K562 (cell line): ENCODE measurements around the gene SP6.

Experiments used
- CHD2 ChIP-seq: IDR thresholded peaks from 2 replicates; pipeline ENCODE4 v1.6.1; 2011; ENCODE audit warnings: low read depth, low read length
- CTCF ChIP-seq, 3 experiments: IDR thresholded peaks in 2 of 3; conservative IDR thresholded peaks in 1 of 3; 2 replicates each; pipeline ENCODE4 v1.5.1; 2011 to 2012; ENCODE audit warnings: low read length in 3 of 3, mild to moderate bottlenecking in 3 of 3, control low read depth in 2 of 3, improper control_type of control experiment in 1 of 3, inconsistent platforms in 1 of 3, low read depth in 1 of 3, mixed read lengths in 1 of 3, moderate library complexity in 1 of 3; ENCODE audit not compliant: insufficient read depth in 2 of 3
- E2F1 ChIP-seq: sonication (generic); formaldehyde crosslinking; IDR thresholded peaks from 2 replicates; pipeline ENCODE4 v1.8.1; 2023; ENCODE audit warnings: mild to moderate bottlenecking, missing genetic modification reagents, moderate library complexity
- EGR1 ChIP-seq: fragments of 450-650 bp; conservative IDR thresholded peaks from 2 replicates; pipeline ENCODE4 v1.6.1; 2017; ENCODE audit warnings: mild to moderate bottlenecking
- EP300 ChIP-seq: IDR thresholded peaks from 2 replicates; pipeline ENCODE4 v1.6.1; 2012; ENCODE audit warnings: low read length, improper control_type of control experiment
- HDAC8 ChIP-seq: fragments of 450-650 bp; IDR thresholded peaks from 2 replicates; pipeline ENCODE4 v1.6.1; 2016; ENCODE audit warnings: mild to moderate bottlenecking, missing genetic modification characterization, moderate library complexity, missing compliant biosample characterization
- MCM2 ChIP-seq: fragments of 450-650 bp; IDR thresholded peaks from 2 replicates; pipeline ENCODE4 v1.6.1; 2017; ENCODE audit warnings: low read depth, mild to moderate bottlenecking
- MTA2 ChIP-seq: fragments of 450-650 bp; IDR thresholded peaks from 2 replicates; pipeline ENCODE4 v1.6.1; 2016; ENCODE audit warnings: low read depth
- NFIC ChIP-seq: fragments of 450-650 bp; IDR thresholded peaks from 2 replicates; pipeline ENCODE4 v1.6.1; 2017; ENCODE audit warnings: mild to moderate bottlenecking, inconsistent platforms
- POLR2A ChIP-seq: fragments of 450-650 bp; conservative IDR thresholded peaks from 2 replicates; pipeline ENCODE4 v1.6.1; 2016
- POLR2AphosphoS5 ChIP-seq: IDR thresholded peaks from 2 replicates; pipeline ENCODE4 v1.6.1; 2011; ENCODE audit warnings: mild to moderate bottlenecking, low read depth, low read length, moderate library complexity; ENCODE audit not compliant: control insufficient read depth, insufficient read depth
- RNF219 ChIP-seq: fragments of 250-450 bp; sonication (Bioruptor Pico); IDR thresholded peaks from 2 replicates; pipeline ENCODE4 v1.5.0; 2022; ENCODE audit warnings: mild to moderate bottlenecking
- ZNF280B ChIP-seq: fragments of 250-450 bp; sonication (Bioruptor Pico); IDR thresholded peaks from 2 replicates; pipeline ENCODE4 v1.5.1; 2021; ENCODE audit warnings: mild to moderate bottlenecking

- no peak for TF ChIP-seq HDAC8
- TF ChIP-seq EGR1 = no peak
- TF ChIP-seq E2F1 (CRISPR knock-in tag) = no peak
- TF ChIP-seq NFIC = no peak
- TF ChIP-seq ZNF280B (CRISPR knock-in tag) = no peak
- TF ChIP-seq EP300 = no peak
- TF ChIP-seq POLR2A = no peak
- TF ChIP-seq CTCF (IDR thresholded peaks at IDR 0.05 in 2 of 3, conservative IDR thresholded peaks at IDR 0.05 in 1 of 3; ENCODE audit: insufficient read depth in 2 of 3, low read depth in 1 of 3, low read length in 3 of 3) = no peak
- no peak for TF ChIP-seq CHD2
- TF ChIP-seq POLR2AphosphoS5 = no peak
- TF ChIP-seq RNF219 (CRISPR knock-in tag) = no peak
- no peak for TF ChIP-seq MCM2
- no peak for TF ChIP-seq MTA2
Measured at GRCh38 chr17:47831934-47832327, 19.0 kb downstream of the SP6 start.
